Smooth muscle cell (in vitro differentiated cells): ENCODE measurements around the gene TBC1D8. TPM values are rescaled to one million over a fixed set of nuclear protein-coding genes. Genes with fewer than 3 reads are reported as not detected.
A peak's percentile ranks its signal among the peaks of the same experiment; 100 is the strongest.

ENCODE experiments used
- DNase-seq: peaks from one replicate; lab custom pipeline; 2025; ENCODE audit not compliant: unreplicated experiment; lab: John Stamatoyannopoulos, UW
- H2AFZ ChIP-seq: fragments of 200-600 bp; sonication (generic); 2 replicates; pipeline ENCODE4 v1.6.0; 2016; ENCODE audit warnings: antibody characterized with exemption, low read depth, mild to moderate bottlenecking
- H3F3A ChIP-seq: fragments of 200-600 bp; sonication (generic); 2 replicates; pipeline ENCODE4 v1.6.0; 2017; ENCODE audit warnings: antibody characterized with exemption, low read depth
- H3K27ac ChIP-seq: fragments of 200-600 bp; sonication (generic); 2 replicates; pipeline ENCODE4 v1.5.1; 2016; ENCODE audit warnings: low read depth, mild to moderate bottlenecking
- H3K27me3 ChIP-seq: fragments of 200-600 bp; sonication (generic); 2 replicates; pipeline ENCODE4 v1.6.1; 2016; ENCODE audit warnings: low read depth, mild to moderate bottlenecking
- H3K36me3 ChIP-seq: fragments of 200-600 bp; sonication (generic); 2 replicates; pipeline ENCODE4 v1.5.1; 2016; ENCODE audit warnings: low read depth
- H3K4me1 ChIP-seq: fragments of 200-600 bp; sonication (generic); 2 replicates; pipeline ENCODE4 v1.5.1; 2016; ENCODE audit warnings: low read depth
- H3K4me2 ChIP-seq: fragments of 200-600 bp; sonication (generic); 2 replicates; pipeline ENCODE4 v1.6.0; 2016; ENCODE audit warnings: mild to moderate bottlenecking
- H3K4me3 ChIP-seq: fragments of 200-600 bp; sonication (generic); 2 replicates; pipeline ENCODE4 v1.5.1; 2016; ENCODE audit warnings: mild to moderate bottlenecking
- H3K79me2 ChIP-seq: fragments of 200-600 bp; sonication (generic); 2 replicates; pipeline ENCODE4 v1.6.0; 2016; ENCODE audit warnings: low read depth, mild to moderate bottlenecking
- H3K9ac ChIP-seq: fragments of 200-600 bp; sonication (generic); 2 replicates; pipeline ENCODE4 v1.6.0; 2016; ENCODE audit warnings: low read depth
- H3K9me3 ChIP-seq: fragments of 200-600 bp; sonication (generic); replicated peaks from 2 replicates; pipeline ENCODE4 v1.5.1; 2016; ENCODE audit warnings: low read depth
- H4K20me1 ChIP-seq: fragments of 200-600 bp; sonication (generic); 2 replicates; pipeline ENCODE4 v1.6.0; 2016; ENCODE audit warnings: low read depth
- CTCF ChIP-seq: fragments of 200-600 bp; sonication (generic); IDR thresholded peaks from 2 replicates; pipeline ENCODE4 v1.5.1; 2017; ENCODE audit warnings: borderline replicate concordance, mild to moderate bottlenecking, antibody characterized with exemption; ENCODE audit not compliant: insufficient read depth, poor library complexity, severe bottlenecking
- WGBS: methylation state at CpG from one replicate; pipeline ENCODE4 v1.1.7; 2016; ENCODE audit warnings: low lambda C conversion rate; 5-methylcytosine and 5-hydroxymethylcytosine counted together
- polyA plus RNA-seq: library from polyadenylated mRNA; unstranded; fragments of >200 nt; fragmentation: Nextera tagmentation; extraction: Ambion mirVana; gene quantifications from 2 replicates; pipeline ENCODE4 v1.2.1, GENCODE V29; 2016
- total RNA-seq: library from RNA; depleted of rRNA; stranded (reverse); fragments of >200 nt; gene quantifications from 2 replicates; pipeline ENCODE4 v1.2.3, GENCODE V29; 2014

TBC1D8 gene
- total and polyA plus RNA-seq, 2 experiments from 2014 or later: 0.89 to 15.1 TPM

DNA sequence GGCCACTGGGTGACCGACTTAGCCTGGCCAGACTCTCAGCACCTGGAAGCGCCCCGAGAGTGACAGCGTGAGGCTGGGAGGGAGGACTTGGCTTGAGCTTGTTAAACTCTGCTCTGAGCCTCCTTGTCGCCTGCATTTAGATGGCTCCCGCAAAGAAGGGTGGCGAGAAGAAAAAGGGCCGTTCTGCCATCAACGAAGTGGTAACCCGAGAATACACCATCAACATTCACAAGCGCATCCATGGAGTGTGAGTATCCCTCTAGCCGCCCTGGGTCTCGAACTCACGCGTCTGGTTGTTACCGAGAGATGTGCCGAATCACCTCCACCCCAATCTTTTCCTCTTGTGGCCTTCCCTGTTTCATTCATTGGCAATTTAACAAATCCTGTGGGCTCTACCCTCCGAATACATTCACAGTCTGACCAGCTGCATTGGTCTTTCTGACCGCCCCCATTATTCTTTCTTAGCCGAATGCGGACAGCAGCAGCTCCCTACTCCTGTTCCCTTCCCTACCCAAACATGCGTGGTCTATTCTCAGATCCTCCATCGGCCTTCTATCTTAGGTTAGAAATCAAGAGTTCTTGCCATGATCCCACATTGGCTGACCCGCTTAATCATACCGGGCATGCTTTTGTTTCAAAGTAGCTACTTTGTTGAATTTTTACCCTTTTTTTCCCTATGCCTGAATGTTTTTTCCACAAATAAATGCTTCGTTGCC, 148.5 kb downstream of the TBC1D8 start:
- Histone ChIP-seq H2AFZ (peak overlapping the region; percentile 86), H3K4me1 (peaks cover 15% of the 10 kb centered on the region), H3K9me3 (no peaks in the 10 kb centered on the region), H3K79me2 (peaks cover 48% of the 10 kb centered on the region), H3K27ac (peak overlapping the region; percentile 91), H3F3A (peaks cover 34% of the 10 kb centered on the region), H3K4me2 (peak overlapping the region; percentile 96), H3K36me3 (peaks cover 12% of the 10 kb centered on the region), H3K27me3 (no peaks in the 10 kb centered on the region), H3K9ac (peak overlapping the region; percentile 94), H4K20me1 (peaks cover 52% of the 10 kb centered on the region), H3K4me3 (peak overlapping the region; percentile 92)
- TF ChIP-seq CTCF: no peak
- no peak for DNase-seq
- WGBS: 2% methylated on average over 25 of the region's 26 CpGs

- no peaks in the 10 kb centered on the region for H3K27me3 ChIP-seq
- H3K36me3 ChIP-seq: peaks cover 10% of the 10 kb centered on the region
- H3F3A ChIP-seq: peaks cover 26% of the 10 kb centered on the region
- WGBS: 5% methylated on average over 59 of the region's 59 CpGs
- no peak for TF ChIP-seq CTCF
- peak within 1 kb of the TSS; percentile 91 for H3K27ac ChIP-seq
- H3K4me3 ChIP-seq: peak within 1 kb of the TSS; percentile 92
- H3K79me2 ChIP-seq: peaks cover 47% of the 10 kb centered on the region
- H4K20me1 ChIP-seq: peaks cover 45% of the 10 kb centered on the region
- no peaks in the 10 kb centered on the region for H3K9me3 ChIP-seq
- peak within 1 kb of the TSS; percentile 96 for H3K4me2 ChIP-seq
- H3K4me1 ChIP-seq: peaks cover 15% of the 10 kb centered on the region
- peak within 1 kb of the TSS; percentile 86 for H2AFZ ChIP-seq
- peak within 1 kb of the TSS; percentile 94 for H3K9ac ChIP-seq
- peak; percentile 84 for DNase-seq
These were observed 149.3 kb downstream of the TBC1D8 start, which contains the start of gene RPL31 for GRCh38 chr2:101001691-101002561. RPL31 (plus strand) TSS chr2:101002289; CDS start chr2:101002702, 413 bp downstream.

DNA sequence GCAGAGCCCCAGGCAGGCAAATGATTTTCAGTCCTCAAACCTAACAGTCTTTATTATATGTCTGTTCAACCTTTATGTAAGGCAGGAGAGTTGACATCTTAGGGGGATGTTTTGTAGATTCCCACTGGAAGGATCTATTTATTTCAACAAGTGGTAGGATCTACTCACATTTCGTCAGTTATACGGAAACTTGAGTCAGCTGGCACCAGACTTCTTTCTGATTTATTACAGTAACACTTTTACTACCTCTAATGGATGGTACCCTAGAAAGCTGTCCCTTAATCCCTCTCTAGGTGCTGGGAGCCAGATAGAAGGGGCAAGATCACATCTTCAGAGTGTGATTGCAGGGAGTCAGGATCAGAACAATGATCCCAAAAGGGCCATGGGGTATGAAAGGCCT, 151.2 kb downstream of the TBC1D8 start:
- Histone ChIP-seq H3K36me3 (no peaks in the 10 kb centered on the region), H3K27ac (no peak overlapping the region), H2AFZ (no peak overlapping the region), H3K4me1 (peaks cover 15% of the 10 kb centered on the region), H3F3A (peaks cover 15% of the 10 kb centered on the region), H4K20me1 (peaks cover 25% of the 10 kb centered on the region), H3K79me2 (peaks cover 29% of the 10 kb centered on the region), H3K27me3 (no peaks in the 10 kb centered on the region), H3K4me3 (no peak overlapping the region), H3K9ac (no peak overlapping the region), H3K9me3 (no peaks in the 10 kb centered on the region), H3K4me2 (no peak overlapping the region)
- WGBS: 78% methylated on average over 2 of the region's 2 CpGs
- DNase-seq: no peak
- TF ChIP-seq CTCF: no peak
